Large intestine (tissue), 3 donors: ENCODE measurements around the gene ADSS2. TPM values are rescaled to one million over a fixed set of nuclear protein-coding genes. Genes with fewer than 3 reads are reported as not detected.

ENCODE experiments used
- DNase-seq, 2 donors: peaks; one replicate each; pipeline versions ENCODE4 v3.0.0 to v3.0.0-alpha.2; 2013
- H3K27ac ChIP-seq: one replicate; pipeline ENCODE4 v1.5.1; 2013; ENCODE audit warnings: low read length
- H3K27me3 ChIP-seq: 2 replicates; pipeline ENCODE4 v1.6.1; 2013; ENCODE audit warnings: low read length; ENCODE audit not compliant: control insufficient read depth, insufficient read depth
- H3K36me3 ChIP-seq: 2 replicates; pipeline ENCODE4 v1.6.1; 2013; ENCODE audit warnings: low read length; ENCODE audit not compliant: control insufficient read depth, insufficient read depth
- H3K4me1 ChIP-seq: one replicate; pipeline ENCODE4 v1.6.1; 2013; ENCODE audit warnings: low read length; ENCODE audit not compliant: control insufficient read depth, insufficient read depth
- H3K4me3 ChIP-seq: one replicate; pipeline ENCODE4 v1.5.1; 2013; ENCODE audit warnings: low read length
- H3K9me3 ChIP-seq: one replicate; pipeline ENCODE4 v1.6.1; 2013; ENCODE audit warnings: mild to moderate bottlenecking, low read depth, low read length, moderate library complexity; ENCODE audit not compliant: control insufficient read depth
- WGBS: methylation state at CpG from one replicate; pipeline ENCODE4 v1.1.5; 2013; ENCODE audit warnings: low lambda C conversion rate; ENCODE audit not compliant: insufficient coverage; 5-methylcytosine and 5-hydroxymethylcytosine counted together
- polyA plus RNA-seq: library from polyadenylated mRNA; unstranded; fragments of 120-200 nt; gene quantifications from one replicate; pipeline ENCODE4 v1.2.1, GENCODE V29; 2013

The ADSS2 gene
- polyA plus RNA-seq, 1 donor = 61.8 TPM

DNA sequence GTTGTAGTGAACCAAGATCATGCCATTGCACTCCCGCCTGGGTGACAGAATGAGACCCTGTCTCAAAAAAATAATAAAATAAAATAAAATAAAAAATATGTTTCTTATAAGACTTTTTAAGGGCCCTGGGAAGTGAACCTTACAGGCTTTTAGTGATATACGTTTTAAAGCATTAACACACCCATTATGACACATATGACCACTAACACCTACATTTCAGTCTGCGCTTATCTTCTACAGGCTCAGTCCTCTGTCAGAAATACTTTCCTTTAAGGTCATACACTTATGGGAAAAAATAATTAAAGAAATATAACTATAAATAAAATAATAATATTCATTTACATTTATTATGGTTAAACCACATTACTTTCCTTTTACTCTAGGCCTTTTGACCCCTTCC is 21.9 kb downstream of the ADSS2 start:
- no peaks in the 10 kb centered on the region for H3K9me3 ChIP-seq
- no peak overlapping the region for H3K4me3 ChIP-seq
- no peaks in the 10 kb centered on the region for H3K4me1 ChIP-seq
- H3K27me3 ChIP-seq = no peaks in the 10 kb centered on the region
- H3K36me3 ChIP-seq = peaks cover 17% of the 10 kb centered on the region
- 79% methylated on average over 2 of the region's 3 CpGs for WGBS
- DNase-seq = no peak
- H3K27ac ChIP-seq = no peak overlapping the region

DNA sequence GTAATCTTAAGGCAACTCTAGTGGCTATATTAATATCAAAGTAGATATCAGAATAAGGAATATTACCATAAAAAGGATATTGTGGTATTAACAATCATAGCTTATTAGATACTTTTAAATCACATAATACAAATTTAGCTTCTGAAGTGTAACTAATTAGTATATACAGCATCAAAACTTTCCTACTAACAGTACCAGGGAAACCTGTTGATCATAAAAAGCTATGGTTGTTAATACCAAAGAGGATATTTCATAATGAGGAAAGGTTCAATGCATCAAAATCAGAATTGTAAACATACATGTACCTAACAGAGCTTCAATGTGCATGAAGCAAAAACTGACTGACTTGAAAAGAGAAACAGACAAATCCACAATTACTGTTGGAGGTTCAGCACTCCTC is 24.1 kb downstream of the ADSS2 start:
- no peak for DNase-seq
- H3K9me3 ChIP-seq = no peaks in the 10 kb centered on the region
- H3K27me3 ChIP-seq = no peaks in the 10 kb centered on the region
- no peak overlapping the region for H3K4me3 ChIP-seq
- H3K27ac ChIP-seq = no peak overlapping the region
- H3K4me1 ChIP-seq = no peaks in the 10 kb centered on the region
- peaks cover 15% of the 10 kb centered on the region for H3K36me3 ChIP-seq

- H3K27me3 ChIP-seq = no peaks in the 10 kb centered on the region
- H3K27ac ChIP-seq = no peak overlapping the region
- DNase-seq = no peak
- H3K36me3 ChIP-seq = peaks cover 25% of the 10 kb centered on the region
- WGBS = 80% methylated on average over 2 of the region's 2 CpGs
- no peaks in the 10 kb centered on the region for H3K9me3 ChIP-seq
- H3K4me3 ChIP-seq = no peak overlapping the region
- no peaks in the 10 kb centered on the region for H3K4me1 ChIP-seq
Measured at GRCh38 chr1:244424649-244425334, 26.9 kb downstream of the ADSS2 start.

DNA sequence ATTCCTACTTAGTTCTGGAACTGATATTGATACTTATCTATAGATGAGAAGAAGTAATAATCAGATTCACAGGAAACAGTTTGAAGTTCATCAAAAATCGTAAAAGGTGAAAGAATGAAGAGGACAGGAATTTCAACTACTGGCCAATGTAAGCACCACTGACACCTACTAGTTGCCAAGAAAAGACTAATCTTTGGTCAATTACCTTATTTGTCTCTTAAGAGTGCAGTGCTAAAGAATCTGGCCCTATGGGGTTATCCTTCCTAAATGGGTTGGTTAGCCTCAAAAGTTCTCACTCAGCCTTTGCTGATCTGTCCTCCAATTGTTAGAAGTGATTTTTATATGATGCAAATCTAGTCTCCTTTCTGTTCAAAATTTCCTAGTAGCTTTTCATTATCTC is 29.5 kb downstream of the ADSS2 start:
- H3K27ac ChIP-seq = no peak overlapping the region
- H3K4me3 ChIP-seq = no peak overlapping the region
- H3K9me3 ChIP-seq = no peaks in the 10 kb centered on the region
- no peaks in the 10 kb centered on the region for H3K4me1 ChIP-seq
- no peak for DNase-seq
- WGBS = 100% methylated on average over 1 of the region's 1 CpG
- no peaks in the 10 kb centered on the region for H3K27me3 ChIP-seq
- peaks cover 40% of the 10 kb centered on the region for H3K36me3 ChIP-seq

- 100% methylated on average over 3 of the region's 4 CpGs for WGBS
- no peak for DNase-seq
- Histone ChIP-seq H3K27ac (no peak overlapping the region), H3K27me3 (no peaks in the 10 kb centered on the region), H3K9me3 (no peaks in the 10 kb centered on the region), H3K4me1 (no peaks in the 10 kb centered on the region), H3K4me3 (no peak overlapping the region), H3K36me3 (peaks cover 66% of the 10 kb centered on the region)
Measured at GRCh38 chr1:244419024-244419423, 32.7 kb downstream of the ADSS2 start.

GRCh38 chr1:244414543-244414942 is 37.2 kb downstream of the ADSS2 start:
- H3K4me3 ChIP-seq = no peak overlapping the region
- WGBS = no CpG with 5 or more reads among the region's 1 CpG
- H3K27ac ChIP-seq = no peak overlapping the region
- no peaks in the 10 kb centered on the region for H3K27me3 ChIP-seq
- peaks cover 63% of the 10 kb centered on the region for H3K36me3 ChIP-seq
- no peaks in the 10 kb centered on the region for H3K9me3 ChIP-seq
- H3K4me1 ChIP-seq = no peaks in the 10 kb centered on the region
- no peak for DNase-seq

- Histone ChIP-seq H3K4me3 (no peak overlapping the region), H3K9me3 (no peaks in the 10 kb centered on the region), H3K27me3 (no peaks in the 10 kb centered on the region), H3K4me1 (no peaks in the 10 kb centered on the region), H3K27ac (no peak overlapping the region), H3K36me3 (peaks cover 60% of the 10 kb centered on the region)
- DNase-seq = no peak
- WGBS = 100% methylated on average over 2 of the region's 3 CpGs
Measured at GRCh38 chr1:244413736-244414135, 38.0 kb downstream of the ADSS2 start.

DNA sequence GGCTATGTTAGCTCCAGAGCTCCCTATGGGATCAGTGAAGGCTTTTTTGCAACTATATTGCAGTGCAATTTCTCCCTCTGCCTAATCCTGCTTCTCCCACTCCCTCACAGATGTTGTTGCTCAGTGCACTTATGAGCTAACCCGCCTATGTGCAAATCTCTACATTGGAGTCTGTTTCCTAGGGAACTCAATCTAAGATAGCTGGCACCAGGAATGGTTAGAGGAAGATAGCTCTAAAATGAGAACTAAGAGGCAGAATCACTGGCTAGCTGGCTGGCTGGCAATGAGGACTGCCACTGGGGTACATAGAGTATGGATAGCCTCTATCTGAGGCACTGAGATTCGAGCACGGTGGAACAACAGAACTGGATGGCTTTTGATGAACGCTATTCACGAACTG is 39.5 kb downstream of the ADSS2 start:
- peaks cover 52% of the 10 kb centered on the region for H3K36me3 ChIP-seq
- H3K4me3 ChIP-seq = no peak overlapping the region
- H3K4me1 ChIP-seq = no peaks in the 10 kb centered on the region
- no peaks in the 10 kb centered on the region for H3K9me3 ChIP-seq
- no peak overlapping the region for H3K27ac ChIP-seq
- no CpG with 5 or more reads among the region's 5 CpGs for WGBS
- H3K27me3 ChIP-seq = no peaks in the 10 kb centered on the region
- no peak for DNase-seq

DNA sequence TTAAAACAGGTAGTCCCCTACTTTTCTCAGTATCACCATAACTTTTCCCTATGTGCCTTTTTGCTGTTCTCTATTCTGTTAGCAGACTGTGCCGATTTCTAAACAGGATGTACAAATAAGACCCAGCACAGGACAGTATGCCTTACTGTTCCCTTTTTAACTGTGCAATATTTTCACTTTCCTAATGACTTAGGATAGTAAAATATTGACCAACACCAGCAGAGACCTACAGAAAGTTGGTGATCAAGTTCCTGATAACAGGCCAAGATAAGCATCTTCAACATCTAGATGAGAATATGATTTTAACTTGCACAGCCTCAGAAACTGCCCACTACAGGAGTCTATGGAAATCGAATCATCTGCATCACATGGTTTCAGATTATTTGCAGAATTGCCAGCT is 42.0 kb downstream of the ADSS2 start:
- Histone ChIP-seq H3K9me3 (peaks cover under 1% of the 10 kb centered on the region), H3K4me1 (no peaks in the 10 kb centered on the region), H3K4me3 (no peak overlapping the region), H3K36me3 (peaks cover 36% of the 10 kb centered on the region), H3K27me3 (no peaks in the 10 kb centered on the region), H3K27ac (no peak overlapping the region)
- DNase-seq = no peak
- no CpG with 5 or more reads among the region's 2 CpGs for WGBS

DNA sequence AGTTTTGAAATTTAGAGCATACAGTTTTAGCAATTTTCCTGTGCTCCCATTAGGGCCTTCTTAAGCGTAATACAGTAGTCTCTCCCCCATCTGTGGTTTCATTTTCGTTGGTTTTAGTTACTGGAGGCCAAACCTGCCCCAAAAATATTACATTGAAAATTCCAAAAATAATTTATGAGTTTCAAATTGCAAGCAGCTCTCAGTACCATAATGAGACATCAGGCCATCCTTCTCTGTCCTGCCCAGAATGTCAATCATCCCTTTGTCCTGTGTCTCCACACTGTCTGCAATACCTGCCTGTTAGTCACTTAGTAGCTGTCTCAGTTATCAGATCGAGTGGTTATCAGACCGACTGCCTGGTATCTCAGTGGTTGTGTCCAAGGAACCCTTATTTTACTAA is 45.4 kb downstream of the ADSS2 start:
- Histone ChIP-seq H3K27ac (no peak overlapping the region), H3K4me3 (no peak overlapping the region), H3K27me3 (no peaks in the 10 kb centered on the region), H3K36me3 (peaks cover 21% of the 10 kb centered on the region), H3K9me3 (peaks cover 14% of the 10 kb centered on the region), H3K4me1 (no peaks in the 10 kb centered on the region)
- DNase-seq = no peak
- no CpG with 5 or more reads among the region's 4 CpGs for WGBS

- H3K9me3 ChIP-seq = peaks cover 18% of the 10 kb centered on the region
- peaks cover 21% of the 10 kb centered on the region for H3K36me3 ChIP-seq
- no peaks in the 10 kb centered on the region for H3K27me3 ChIP-seq
- H3K4me1 ChIP-seq = no peaks in the 10 kb centered on the region
- no peak for DNase-seq
- no peak overlapping the region for H3K27ac ChIP-seq
- no peak overlapping the region for H3K4me3 ChIP-seq
- 93% methylated on average over 2 of the region's 2 CpGs for WGBS
Measured at GRCh38 chr1:244405856-244406255, 45.9 kb downstream of the ADSS2 start.
